GM19035 (cell line): Measurements from ENCODE around the gene ELOVL5.
"Not testable (repeated sequence)": the region's sequence is repeated elsewhere in the genome, so short reads cannot be mapped to it uniquely, and the experiment has no call there.

Experiments
- ATAC-seq: cut with Tn5 transposase; IDR thresholded peaks from one replicate; pipeline ENCODE4 v1.9.1; 2021; ENCODE audit not compliant: unreplicated experiment

Gene ELOVL5

DNA sequence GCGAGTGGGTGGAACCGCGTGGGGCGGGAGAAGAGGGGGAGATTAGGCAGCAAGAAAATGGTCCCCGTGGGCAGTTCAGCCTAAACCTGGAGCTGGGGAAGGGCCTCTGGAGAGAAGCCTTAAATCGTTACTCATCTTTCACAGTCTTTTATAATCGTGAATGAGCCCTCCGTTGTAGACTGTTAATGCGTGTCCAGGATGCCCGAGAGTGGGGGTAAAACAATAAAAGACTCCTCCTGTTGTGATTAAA, 11.0 kb upstream of the ELOVL5 start:
- no peak for ATAC-seq

DNA sequence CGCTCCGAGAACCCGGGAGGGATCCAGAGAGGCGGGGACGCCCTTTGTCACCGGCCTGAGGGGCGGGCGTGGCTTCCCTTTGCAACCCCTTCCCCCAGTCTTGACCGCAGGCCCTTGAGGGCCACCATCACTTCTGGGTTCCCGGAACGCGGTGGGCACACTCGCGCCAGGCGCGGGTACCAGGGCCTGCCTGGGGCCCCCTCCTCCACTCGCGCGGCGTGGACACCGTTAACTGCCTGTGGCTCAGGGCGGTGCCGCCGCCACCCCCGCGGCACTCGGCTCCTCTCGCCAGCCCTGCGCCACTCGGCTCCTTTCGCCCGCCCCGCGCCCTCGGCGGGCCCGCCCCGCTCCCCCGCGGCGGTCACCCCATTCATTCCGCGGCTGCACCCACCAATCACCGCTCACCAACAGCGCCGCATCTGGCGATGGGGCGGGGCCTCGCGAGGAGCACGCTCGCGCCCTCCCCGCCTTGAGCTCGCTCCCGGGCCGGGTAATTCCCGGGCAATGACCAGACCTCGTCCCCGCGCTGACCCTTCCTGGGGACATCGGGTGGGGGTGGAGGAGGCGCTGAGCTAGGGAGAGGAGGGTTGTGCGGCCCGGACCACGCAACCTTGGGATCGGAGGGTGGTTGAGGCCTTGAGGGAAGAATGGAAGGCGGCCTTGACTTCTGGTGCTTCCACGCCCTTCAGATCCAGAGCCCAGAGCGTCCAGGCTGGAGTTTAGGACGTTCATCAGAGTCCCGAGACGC, 10.5 kb upstream of the ELOVL5 start:
- ATAC-seq: peak; percentile 97

DNA sequence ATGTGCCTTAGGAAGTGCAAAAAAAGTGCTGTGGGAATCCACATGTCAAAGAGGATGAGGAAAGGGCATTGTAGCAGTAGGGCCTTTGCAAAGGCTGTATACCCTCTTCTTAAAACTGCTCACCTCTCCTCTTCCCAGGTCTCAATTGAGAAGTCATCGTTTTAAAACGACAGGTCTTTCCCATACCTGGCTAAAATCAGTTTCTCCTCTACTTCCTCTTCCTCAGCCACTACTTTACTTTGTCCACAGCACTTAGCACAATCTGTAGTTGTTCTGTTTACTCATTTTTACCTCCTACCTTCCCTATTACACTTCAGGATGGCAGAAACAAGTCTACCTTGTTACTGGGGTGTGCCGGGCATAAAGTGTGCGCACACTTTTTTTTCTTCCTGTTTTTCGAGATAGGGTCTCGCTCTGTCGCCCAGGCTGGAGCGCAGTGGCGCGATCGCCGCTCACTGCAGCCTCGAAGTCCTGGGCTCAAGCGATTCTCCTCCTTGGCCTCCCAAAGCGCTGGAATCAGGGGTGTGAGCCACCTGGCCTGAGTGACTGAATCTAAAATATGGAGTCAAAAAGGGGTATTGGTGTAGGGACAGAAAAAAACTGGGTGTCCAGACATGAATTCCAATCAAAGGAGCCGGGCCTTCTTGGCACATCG, 9.8 kb upstream of the ELOVL5 start:
- ATAC-seq: peak; percentile 12

- no peak for ATAC-seq
Observed at GRCh38 chr6:53357576-53358360, 9.0 kb upstream of the ELOVL5 start.

DNA sequence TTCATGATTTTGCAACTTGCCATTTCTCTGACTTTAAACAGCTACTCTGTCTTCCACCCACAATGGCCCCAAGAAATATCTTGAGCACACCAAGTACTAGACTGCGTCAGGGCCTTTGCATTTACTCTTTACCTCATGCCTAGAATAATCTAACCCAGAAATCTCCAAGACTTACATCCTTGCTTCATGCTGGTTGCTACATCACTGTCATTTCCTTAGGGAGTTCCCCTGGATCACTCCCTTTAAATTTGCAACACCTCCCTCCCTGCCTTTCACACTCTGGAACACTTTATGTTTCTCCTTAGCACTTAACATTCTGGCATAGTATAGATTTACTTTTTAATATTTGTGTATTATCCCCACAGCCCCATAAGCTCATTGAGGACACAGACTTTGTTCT, 4.9 kb upstream of the ELOVL5 start:
- no peak for ATAC-seq

GRCh38 chr6:53352360-53352759, 3.6 kb upstream of the ELOVL5 start:
- no peak for ATAC-seq

DNA sequence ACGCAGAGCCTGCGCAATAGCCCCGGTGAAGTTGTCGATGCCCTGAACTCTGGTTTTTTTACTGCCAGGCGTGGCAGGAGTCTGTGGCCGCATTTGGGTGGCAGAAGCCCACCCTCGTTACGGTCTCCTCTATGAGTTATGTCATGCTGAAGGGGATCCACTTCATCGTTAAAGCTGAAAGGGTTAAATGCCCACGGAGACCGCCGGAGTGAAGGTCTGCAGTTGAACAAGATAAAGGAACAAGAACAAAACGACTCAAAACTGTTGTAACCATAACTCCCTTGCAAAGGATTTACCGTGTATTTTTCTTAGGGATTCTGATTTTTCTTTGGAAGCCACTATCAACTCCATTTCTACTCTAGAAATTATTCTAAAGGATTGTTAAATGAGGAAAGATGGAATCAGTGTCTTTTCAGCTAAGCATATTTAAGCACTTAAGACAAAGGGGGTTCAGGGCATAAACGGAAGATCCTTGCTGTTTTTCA, 501 bp upstream of the ELOVL5 start:
- no peak for ATAC-seq

DNA sequence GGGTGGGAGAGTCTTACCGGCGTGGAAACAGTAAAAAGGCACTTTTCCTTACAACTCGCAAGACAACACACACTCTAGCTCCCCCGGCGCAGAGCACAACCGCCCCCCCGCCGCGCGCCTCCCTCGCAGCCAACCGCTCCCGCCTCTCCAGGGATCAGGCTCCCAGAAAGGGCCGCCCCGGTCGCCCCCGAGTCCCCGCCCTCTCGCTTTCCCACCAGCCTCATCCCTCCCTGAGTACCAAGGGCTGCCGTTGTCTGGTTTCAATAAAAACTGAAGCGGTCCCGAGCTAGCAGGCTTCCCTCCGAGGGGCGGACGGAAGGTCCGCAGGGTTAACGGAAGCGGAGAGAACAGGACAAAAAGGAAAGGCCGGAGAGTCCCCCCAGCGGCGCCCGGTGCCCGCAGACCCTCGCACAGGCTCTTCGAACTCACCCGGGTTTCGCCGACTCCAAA, 804 bp downstream of the ELOVL5 start:
- peak; percentile 20 for ATAC-seq

- ATAC-seq: no peak
Observed at GRCh38 chr6:53347250-53347920, 1.4 kb downstream of the ELOVL5 start.

DNA sequence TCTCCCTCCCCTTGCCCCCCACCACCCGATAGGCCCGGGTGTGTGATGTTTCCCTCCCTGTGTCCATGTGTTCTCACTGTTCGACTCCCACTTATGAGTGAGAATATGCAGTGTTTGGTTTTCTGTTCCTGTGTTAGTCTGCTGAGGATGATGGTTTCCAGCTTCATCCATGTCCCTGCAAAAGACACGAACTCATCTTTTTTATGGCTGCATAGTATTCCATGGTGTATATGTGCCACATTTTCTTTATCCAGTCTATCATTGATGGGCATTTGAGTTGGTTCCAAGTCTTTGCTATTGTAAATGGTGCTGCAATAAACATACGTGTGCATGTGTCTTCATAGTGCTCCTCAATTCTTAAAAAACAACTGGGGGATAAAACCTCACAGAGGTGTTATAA, 2.7 kb downstream of the ELOVL5 start:
- ATAC-seq: not testable (repeated sequence)

GRCh38 chr6:53344969-53345368, 3.8 kb downstream of the ELOVL5 start:
- no peak for ATAC-seq

DNA sequence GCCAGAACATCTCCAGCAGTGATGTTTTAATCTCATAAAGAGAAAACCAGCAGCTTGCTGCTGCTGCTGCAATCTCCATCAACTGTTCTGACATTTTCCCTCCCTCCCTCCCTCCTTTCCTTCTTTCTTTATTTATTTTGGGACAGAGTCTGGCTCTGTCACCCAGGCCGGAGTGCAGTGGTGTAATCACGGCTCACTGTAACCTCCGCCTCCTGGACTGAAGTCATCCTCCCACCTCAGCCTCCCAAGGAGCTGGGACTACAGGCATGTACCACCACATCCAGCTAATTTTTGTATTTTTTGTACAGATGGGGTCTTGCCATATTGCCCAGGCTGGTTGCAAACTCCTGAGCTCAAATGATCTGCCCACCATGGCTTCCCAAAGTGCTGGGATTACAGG, 5.7 kb downstream of the ELOVL5 start:
- ATAC-seq: no peak

DNA sequence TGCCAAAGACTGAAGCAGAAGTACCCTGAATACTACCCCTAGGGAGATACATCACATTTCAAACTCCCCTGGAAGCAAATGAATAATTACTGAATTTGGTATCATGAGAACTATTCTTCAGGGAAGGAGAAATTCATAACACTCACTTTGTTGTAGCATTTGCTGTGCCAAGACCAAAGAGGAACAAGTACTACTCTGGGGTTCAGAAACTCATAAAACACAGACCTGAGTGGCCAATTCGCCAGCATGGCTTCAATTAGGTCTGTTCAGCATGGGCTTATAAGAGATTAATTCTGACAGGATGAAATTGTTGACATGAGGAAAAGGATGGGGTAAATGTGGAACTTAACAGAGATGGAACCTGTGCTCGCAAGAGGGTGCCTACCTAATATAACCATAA, 6.5 kb downstream of the ELOVL5 start:
- ATAC-seq: no peak

DNA sequence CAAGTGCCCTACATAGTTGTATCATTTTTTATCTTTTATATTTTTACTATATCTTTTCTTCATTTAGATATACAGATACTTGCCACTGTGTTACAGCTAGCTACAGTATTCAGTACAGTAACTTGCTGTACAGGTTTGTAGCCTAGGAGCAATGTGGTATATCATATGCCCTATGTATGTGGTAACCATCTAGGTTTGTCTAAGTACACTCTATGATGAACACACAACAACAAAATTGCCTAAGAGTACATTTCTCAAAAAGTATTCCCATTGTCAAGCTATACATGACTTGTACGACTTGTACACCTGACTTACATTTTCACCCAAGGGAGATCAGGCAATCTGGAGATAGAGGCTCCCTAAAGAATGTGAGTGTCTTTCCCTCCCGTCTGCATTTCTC, 8.2 kb downstream of the ELOVL5 start:
- ATAC-seq: no peak

DNA sequence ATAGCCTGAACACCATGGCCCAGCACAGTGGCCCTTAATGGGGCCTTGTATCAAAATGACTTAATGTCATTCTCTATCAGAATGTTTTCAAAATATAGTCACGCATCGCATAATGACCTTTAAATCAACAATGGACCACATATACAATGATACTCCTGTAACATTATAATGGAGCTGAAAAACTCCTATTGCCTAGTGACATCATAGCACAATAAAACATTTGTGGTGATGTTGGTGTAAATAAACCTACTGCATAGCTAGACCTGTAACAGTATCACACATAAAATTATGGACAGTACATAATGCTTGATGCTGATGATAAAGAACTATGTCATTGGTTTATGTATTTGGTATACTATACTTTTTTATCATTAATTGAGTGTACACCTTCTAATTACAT, 9.3 kb downstream of the ELOVL5 start:
- ATAC-seq: no peak

DNA sequence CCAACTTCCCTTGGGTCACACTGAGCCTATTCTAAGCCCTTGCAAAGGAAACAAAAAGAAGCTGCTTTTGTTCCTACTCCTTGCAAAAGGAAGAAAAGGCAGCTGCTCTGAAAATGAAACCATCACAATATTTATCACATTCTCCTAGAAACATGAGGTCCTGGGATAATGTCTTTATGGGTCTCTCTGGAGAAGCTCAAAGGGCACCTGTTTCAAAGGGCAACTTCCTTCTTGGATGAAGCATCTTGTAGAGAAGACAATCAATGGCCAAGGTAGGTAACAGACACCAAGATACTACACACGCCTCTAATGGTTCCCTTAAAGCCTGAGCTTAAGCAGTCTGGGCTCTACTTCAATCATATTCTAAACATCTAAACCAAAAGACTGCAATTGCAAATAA, 10.4 kb downstream of the ELOVL5 start:
- ATAC-seq: no peak

DNA sequence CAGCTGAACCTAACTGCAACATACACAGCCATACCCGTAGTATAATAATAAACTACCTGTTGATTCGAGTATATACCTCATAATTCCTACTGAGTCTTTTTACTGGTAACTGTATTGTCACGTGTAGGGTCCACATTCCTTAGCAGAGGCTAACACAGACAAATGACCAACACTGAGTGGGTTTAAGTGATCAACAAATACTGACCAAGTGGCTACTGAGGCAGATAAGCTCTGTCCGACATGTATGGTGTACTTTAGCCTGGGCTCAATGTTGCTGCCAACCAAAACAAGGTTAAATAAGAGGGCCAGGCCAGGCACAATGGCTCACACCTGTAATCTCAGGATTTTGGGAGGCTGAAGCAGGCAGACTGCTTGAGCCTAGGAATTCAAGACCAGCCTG, 12.7 kb downstream of the ELOVL5 start:
- no peak for ATAC-seq

DNA sequence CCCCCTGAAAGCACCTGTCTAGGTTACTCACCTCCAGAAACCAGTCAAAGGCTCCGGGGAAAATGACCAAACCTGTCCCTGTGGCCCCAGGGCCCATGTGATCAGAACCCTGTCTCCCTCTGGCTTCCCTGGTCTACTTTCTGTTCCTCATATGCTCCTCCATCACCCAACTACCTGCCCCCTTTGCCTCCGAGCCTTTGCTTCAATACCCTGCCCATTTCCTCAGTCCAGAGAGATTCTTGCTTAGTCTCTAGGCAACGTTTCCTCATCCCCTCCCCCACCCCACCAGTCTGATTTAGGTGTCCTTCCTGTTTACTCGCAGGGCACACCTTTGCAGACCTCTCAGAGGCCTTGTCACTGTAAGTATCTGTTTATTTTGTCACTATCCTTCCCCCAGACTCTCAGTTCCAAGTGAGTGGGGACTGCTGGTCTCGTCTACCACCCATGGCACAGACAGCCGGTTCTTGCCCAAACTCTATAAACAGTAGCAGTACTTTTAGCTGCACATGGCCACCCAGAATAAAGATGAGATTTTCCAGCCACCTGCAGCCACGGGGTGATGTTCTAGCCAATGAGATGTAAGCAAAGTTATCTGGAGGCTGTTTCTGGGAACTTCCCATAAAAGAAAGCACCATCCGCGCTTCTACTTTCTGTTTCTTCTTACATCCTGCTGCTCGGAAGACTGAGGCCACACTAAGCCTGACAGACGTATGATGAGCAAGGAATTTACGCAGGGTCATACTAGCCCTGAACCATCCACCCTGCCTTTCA, 13.3 kb downstream of the ELOVL5 start:
- peak; percentile 84 for ATAC-seq

- ATAC-seq: no peak
Observed at GRCh38 chr6:53333439-53334408, 15.0 kb downstream of the ELOVL5 start.

GRCh38 chr6:53331678-53332077, 17.1 kb downstream of the ELOVL5 start:
- no peak for ATAC-seq
